Femur (tissue), 1 donor: ENCODE measurements around the gene LZTFL1.

Experiments
- DNase-seq: peaks from one replicate; pipeline ENCODE4 v3.0.0-alpha.2; 2017

The LZTFL1 gene, protein sequence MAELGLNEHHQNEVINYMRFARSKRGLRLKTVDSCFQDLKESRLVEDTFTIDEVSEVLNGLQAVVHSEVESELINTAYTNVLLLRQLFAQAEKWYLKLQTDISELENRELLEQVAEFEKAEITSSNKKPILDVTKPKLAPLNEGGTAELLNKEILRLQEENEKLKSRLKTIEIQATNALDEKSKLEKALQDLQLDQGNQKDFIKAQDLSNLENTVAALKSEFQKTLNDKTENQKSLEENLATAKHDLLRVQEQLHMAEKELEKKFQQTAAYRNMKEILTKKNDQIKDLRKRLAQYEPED

DNA sequence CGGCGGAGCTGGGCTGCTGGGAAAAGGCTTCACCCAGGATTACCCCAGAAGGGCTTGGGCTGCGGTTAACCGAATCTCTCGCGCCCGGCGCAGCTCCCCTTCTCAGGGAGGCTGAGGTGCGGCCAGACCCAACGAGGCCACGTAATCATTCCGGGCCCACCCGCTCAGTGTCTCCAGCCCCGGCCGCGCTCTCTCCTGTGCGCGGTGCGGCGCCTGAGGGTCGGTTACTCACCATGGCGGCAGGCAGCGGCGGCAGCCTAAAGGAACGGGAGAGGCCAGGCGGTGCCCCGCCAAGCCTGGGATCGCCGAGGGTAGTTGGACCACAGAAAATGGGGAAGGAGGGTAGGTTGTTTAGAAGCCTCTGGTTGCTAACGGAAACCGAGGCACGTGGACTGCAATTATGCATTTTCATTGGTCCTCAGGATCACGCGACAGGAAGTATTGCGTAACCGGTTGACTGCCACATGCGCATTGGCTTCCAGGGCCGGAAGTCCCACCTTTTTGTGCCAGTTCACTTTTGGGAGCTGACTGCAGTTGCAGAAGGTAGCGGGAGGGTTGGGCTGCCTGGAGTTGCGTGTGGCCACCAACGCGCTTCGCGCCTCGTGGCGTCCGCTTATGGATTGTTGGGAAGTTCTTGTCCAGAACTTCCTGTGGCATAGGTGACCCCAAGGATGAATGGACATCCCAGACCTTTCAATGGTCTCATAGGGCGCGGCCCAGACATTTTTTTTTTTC, at the start of gene LZTFL1:
Gene LZTFL1, minus strand, starts transcription at position 363 of the 735 bp plus-strand sequence. Its CDS starts 128 bp downstream, at position 235.
- DNase-seq: peak; percentile 97

DNA sequence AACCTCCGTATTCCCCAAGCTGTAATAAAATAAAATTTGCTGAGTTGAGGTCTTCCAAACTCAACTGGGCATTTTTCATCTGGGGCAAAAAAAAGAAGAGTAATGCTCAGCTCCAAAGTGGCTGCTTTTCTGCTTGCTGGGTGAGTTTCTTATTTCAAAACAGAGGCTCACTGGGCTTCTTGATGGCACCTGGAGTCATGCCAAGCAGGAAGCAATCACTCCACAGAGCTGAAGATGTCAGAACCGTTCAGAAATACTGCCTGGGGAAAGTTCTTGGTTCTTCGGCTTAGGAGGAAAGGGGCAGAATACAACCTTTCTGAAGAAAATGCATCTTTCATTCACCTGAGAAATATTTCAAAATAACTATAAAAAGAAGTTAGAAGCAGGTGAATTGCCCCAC, 48.5 kb upstream of the LZTFL1 start:
- DNase-seq: no peak

DNA sequence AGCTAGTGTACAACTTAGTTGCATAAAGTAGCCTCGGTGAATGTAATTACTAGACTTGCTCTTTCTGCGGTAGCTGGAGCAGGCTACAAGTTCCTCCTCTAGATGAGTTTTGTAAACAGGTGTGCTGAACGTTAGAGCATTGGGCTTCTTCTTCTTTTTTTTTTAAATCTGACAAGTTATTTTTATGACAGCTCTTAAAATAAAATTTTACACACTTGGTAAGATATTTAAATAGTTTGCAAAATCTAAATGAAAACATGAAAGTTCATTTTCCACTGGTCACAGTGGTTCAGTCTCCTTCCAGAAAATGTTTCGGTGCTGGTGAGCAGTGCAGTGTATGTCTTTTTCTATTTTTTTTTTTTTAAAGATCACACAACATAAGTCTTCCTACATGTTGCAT, 47.4 kb upstream of the LZTFL1 start:
- DNase-seq: no peak

DNA sequence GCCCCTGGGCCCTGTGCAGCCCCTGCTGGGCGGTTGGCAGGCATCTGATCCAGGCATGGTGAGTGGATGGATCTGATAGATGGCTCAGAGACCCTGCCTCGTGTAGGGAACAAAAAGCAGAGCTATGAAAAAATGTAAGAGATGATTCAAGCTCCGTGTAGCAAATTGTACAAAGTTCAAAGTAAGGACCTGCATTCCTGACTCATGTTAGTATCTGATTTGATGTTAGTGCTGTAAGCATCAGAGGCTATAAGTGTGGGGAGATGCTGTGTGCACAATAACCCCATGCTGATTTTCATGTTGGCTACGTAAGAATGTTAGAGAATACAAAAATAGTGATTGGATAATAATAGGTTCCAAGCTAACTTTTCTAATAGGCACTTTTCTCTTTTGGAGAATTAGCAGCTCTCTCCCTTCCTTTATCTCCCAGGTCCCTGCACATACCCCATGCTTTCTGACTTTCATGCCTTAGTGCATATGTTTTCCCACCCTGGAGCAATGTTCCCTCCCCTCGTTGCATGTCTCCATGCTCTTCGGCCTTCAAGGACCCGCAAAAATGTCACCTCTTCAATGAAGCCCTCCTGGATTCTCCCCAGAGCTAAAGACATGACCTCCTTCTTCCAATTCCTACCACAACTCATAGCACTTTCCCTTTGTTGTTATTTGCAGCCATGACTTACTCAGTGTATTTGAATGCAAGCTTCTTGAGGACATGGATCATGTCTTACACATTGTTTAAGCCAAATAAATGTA, 46.0 kb upstream of the LZTFL1 start:
- no peak for DNase-seq

DNA sequence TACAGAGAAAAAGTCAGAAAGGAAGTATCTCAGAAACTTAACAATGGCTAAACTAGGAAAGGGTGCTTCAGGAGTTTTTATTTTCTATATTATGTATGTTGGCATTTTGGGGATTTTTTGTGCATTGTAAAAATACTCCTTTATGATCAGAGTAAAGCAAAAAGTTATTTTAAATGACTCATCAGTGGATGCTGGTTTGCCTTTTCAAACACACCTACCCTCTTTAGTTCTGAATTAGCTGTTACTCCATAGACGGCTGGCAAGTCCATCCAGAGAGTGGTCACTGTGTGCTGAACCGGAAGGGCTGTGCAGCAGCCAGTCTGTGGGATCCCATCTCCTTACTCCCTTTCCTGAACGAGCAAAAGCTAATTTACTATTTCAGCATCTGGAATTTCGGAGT, 45.4 kb upstream of the LZTFL1 start:
- no peak for DNase-seq

DNA sequence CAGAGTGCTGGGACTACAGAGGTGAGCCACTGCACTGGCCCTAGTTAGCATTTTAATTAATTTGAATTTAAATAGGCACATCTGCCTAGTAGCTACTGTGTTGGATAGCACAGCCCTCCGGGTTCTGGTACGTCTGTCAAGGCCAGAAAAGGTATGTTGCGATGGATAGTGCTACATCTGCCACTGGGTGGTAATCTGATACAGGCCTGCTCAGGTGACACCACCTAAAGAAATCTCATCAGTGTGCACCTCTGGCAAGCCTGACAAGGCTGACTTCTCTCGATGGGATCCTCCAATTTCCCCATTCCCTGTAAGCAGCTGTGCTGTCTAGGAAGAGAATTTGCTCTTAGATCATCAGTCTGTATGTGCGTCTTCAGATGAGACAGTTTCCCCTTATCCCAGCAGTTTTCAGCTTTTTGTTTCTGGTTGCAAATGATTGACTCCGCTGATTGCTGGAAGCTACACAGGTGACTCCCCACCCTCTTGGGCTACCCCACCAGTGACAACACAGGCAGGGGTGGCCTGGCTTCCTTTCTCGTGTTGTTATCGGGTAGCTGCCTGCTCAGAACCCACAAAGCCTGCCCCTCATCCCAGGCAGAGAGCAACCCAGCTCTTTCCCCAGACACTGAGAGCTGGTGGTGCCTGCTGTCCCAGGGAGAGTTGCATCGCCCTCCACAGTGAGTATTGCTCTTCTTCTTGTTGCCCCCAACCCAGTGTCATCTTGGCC, 44.2 kb upstream of the LZTFL1 start, which contains the start of gene CCR9:
Gene CCR9, plus strand, starts transcription at position 565 of the 727 bp plus-strand sequence. CDS start 8,391 bp downstream, outside the sequence.
- no peak for DNase-seq

DNA sequence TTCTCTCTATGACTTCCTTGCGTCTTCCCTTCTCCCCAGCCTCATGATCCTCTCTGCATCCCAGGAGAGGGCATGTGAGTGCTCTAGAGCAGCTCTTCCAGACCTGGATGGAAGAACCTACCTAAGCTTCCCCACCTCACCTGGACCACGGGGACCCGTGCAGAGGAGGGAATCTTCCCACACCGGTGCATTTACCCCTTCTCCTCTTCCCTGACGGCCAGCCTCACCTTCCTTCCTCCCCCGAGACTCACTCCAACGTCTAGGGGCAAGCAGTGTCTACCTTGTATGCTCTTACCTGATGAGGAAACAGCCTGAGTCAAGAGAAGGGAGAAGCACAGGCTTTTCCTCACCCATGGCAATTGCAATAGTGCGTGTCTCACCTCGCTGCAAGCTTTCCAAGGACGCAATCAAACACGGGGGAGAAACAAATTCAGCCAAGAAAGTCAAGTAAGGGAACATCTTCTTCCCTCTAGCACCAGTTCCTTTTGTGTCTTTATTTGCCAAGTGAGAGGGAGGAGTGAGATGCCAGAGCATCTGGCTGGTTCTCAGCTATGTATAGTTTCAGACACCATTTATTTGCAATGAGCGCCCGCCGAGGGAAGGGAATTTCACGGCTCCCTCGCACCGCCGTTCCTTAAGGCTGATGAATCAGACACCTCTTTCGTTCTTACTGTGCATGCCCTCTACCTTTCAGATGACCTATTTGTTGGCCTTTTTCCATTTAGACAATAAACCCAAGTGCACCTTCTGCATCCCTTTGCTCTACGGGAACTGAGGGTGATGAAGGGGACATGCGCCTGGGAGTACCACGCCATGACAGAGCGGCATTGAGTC, 42.7 kb upstream of the LZTFL1 start:
- DNase-seq: no peak

DNA sequence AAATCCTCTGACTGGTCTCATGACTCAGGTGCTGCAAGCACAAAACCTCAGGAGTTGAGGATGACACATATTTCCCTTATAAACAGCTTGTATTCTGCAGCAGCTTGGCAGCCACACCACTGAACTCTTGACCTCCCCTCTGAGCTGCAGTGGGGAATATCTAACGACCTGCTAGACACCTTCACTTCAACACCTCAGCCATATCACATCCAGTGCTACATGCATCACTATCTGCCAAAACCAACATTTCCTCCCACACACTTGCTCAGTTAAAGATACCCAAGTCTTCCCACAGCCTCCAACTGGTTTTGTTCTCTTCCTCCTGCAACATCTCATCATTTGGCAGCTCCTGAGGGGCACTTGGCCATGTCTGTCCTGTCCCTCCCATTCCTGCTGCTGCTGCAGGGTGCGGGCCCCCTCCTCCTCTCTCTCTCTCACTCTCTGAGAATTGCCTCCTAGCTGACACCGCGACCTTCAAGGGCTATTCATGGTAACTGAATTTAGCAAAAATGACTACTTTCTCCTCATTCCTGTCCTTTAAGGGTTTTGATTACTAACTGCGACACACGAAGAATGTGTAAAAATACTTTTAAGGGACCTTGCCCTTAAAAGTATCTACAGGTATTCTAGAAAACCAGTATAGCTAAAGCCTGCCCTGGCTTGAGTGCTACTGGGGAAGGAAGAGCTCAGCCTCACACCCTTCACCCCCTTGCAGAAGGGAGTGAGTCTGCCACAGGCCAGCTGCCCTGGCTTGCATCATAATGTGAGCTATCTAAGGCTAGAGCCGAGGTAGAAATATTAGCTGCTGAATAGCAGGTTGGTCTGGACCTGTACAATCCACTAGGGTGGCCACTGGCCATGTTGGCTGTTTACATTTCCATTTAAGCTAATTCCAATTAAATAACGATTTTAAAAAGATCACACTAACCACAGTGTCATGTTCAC, 39.4 kb upstream of the LZTFL1 start:
- DNase-seq: no peak

DNA sequence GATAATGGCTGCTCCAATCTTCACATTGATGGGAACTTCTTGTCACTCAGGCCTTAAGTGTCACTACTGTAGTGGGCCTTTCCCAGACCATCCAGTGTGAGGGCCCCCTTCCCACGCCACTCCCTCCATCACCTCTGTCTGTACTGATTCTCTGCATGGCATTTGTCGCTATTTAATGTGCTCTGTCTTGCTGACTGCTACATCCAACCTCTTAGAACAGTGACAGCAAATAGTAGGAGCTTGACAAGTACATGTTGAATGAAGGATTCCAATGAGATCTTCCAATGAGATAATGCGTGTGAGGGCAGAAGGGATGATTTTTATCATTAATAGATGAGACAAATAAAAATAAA, 38.8 kb upstream of the LZTFL1 start:
- DNase-seq: no peak

DNA sequence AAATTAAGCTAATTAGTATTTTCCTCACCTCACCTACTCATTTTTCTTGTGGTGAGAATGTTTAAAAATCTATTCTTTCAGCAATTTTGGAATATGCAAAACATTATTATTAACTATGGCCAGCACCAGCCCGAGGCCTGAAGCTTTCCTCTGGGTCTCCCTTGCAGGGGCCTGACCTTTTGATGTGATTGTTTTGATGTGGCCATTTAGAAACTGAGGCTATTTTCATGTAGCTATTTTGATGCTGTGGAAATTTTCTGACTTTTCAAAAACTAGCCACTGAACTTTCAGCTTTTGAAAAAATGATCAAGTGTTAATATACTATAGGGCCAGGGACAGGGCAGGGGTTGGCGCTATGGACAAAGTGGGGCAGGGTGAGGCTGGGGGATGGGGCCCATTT, 36.2 kb upstream of the LZTFL1 start:
- DNase-seq: no peak

DNA sequence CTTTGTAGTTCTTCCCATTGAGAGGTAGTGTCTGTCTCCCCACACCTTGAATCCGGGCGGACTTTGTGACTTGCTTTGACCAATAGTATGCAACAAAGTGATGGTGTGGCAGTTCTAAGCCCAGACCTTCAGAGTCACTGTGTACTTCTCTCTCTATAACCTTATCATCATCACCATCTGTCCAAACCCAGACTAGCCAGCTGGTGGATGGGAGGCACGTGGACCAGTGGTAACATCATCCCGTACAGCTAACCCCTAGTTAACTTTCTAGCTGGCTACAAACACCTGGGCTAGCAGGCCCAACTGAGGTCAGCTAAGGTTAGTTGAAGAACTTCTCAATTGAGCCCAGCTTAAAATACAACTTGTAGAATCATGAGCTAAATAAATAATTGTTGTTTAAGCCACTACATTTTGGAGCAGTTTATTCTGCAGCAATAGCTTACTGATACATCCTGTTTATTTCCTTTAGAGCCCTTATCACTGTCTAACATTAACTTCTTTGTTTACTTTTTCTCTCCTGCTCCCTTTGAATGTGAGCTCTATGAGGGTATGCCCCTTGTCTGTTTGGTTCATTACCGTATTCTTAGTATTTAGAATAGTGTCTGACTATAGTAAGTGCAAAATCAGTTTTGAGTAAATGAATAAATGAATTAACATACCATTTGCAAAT, 32.9 kb upstream of the LZTFL1 start:
- DNase-seq: no peak

DNA sequence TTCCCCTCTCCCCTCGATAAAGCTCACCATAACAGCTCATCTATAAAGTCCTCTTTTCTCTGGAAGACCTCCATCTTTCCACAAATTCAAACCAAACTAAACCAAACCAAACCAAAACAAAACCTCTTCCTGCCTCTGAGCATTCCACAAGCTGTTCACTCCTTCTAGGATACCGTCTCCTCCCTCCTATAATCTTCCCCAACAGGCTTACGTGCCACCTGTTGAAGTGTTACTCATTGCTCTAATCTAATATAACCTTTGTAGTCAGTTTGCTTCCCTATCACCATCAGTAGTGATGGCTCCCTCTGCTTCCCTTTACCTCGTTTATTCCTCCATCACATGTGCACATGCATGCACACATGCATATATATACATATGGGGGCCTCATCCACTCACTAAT, 31.7 kb upstream of the LZTFL1 start:
- DNase-seq: no peak

DNA sequence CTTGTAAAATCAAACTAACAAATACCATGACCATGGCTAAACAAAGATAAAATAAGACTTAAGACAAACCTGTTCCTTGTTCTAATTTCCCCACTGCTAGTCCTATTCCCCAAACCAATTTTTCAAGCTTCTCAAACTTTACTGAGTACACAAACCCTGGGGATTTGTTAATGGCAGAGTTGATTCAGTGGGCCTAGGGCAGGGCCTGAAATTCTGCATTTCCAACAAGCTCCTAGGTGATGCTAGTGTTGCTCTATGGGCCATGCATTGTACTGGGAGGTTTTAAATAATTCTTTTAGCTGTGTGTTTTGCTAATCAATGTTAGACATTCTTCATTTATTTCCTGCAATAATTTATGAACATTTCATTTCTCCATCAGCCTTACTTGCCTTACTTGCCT, 31.1 kb upstream of the LZTFL1 start:
- DNase-seq: no peak

DNA sequence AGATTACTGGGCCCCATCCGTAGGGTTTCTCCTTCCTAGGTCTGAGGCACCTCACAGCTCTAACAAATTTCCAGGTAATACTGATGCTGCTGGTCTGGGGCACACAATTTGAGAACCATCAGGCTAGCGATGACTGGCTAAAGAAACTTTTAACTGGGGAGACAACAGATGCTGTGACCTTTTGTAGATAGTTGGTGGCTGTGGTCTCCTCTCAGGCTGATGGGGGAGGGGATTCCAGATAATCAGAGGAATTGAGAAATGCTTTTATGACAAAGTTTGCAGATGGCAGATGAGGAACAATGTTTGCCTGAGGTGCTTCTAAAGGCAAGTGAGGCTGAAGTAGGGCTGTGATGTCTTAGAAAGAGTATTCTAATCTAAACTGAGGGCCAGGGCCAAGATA, 30.6 kb upstream of the LZTFL1 start:
- DNase-seq: no peak

DNA sequence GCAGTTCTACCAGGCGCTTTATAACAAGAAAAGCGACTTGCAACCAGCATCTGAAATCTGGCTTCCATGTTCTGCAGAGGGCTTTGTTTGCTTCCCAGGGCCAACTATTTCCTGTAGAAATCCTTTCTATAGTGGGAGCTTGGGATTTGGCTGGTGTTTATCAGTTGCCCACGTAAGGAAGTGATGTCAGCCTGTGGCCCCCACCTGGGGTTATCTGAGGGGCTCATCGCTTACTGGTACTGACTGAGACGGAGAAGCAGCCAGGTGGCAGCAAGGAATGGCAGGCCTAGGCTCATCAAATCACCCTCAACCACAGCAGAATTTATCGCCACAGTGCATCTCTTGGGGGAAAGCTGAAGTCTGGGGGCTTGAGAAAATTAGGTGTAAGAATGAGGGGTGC, 29.9 kb upstream of the LZTFL1 start:
- DNase-seq: no peak

DNA sequence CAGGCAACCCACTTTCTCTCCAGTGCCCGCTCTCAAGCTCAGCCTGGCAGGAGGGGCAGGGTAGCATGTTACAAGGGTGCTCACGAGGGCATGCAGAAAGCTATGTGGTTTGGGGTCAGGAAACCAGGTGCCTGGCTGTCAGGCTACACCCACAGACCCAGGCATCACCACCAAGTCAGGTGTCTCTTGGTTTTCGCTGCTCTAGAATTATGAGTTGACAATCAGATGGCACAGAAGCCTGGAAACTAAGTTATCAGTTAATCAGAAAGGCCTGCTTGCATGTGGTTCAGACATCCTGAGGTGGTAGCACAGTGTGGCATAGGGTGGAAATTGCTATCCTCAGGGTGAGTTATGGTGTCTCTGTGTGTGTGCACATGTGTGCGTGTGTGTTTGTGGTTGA, 28.2 kb upstream of the LZTFL1 start:
- DNase-seq: no peak

DNA sequence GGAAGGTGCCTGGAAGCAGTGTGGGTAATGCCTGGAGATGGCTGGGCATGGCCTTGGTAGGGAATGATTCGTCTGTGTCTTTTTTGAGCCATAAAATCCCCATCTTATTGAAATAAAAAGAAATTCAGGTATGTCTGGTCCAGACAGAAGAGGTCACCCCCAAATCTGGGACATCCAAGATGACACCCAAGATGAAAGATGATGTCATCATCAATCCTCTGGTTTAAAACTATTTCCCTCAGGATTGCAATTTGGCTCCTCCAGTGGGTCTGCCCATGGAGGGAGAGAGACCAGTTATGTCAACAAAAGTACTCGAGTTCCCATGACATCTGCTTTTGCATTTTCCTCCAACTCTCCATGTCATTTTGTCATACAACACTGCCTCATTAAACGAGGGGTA, 27.7 kb upstream of the LZTFL1 start:
- DNase-seq: no peak

DNA sequence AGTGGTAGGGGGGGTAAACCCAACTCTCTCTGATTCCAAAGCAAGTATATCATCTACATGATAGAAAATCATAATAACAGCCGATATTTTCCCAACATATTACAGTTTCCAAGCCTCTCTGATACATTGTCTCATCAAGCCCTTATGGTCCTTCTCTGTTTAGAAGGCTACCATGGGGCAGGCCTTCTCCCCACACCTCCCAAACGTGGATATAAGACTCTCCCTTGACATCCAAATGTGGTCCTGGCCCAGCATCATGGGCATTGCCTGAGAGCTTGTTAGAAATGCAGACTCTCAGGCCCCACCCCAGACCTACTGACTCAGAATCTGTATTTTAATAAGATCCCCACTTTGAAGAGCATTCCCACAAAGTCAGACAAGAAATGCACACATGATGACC, 26.7 kb upstream of the LZTFL1 start:
- DNase-seq: no peak

DNA sequence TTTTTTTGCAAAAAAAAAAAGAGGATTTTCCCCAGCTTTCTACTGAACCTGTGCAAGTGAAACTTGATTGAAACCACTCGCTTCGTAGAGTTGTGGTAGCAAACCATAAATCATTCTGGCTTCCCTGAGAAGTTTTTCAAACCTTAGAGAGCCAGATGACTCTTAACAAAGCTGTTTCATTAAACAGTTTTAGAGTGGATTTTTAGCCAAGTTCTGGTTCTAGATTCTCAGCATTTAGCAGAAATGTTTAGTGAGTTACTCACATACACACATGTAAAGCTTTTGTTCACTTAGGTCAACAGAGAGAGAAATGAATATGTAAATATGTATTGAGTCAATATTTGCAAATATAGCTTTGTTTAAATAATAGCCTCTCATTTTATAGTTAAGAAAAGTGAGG, 26.3 kb upstream of the LZTFL1 start:
- DNase-seq: no peak

DNA sequence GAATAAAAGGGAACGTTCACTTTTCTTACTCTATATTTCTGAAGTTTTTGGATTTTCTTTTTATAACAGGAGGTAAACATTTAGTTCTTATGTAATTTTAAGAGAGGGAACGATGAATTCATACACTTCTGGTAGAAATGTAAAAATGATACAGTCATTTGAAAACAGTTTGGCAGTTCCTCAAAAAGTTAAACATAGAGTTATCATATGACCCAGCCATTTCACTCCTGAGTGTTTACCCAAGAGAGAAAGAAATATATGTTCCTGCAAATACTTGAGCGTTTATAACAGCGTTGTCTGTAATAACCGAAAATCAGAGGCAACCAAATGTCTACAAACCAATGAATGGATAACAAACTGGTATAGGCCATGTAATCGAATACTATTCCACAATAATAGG, 23.6 kb upstream of the LZTFL1 start:
- DNase-seq: no peak
